GM21360 (cell line): ENCODE measurements around the gene NDUFB10.
"Not testable (repeated sequence)": the region's sequence is repeated elsewhere in the genome, so short reads cannot be mapped to it uniquely, and the experiment has no call there.

Source experiments
- ATAC-seq: cut with Tn5 transposase; IDR thresholded peaks from one replicate; pipeline ENCODE4 v1.9.1; 2021; ENCODE audit warnings: mild to moderate bottlenecking, moderate library complexity; ENCODE audit not compliant: unreplicated experiment

NDUFB10 gene

DNA sequence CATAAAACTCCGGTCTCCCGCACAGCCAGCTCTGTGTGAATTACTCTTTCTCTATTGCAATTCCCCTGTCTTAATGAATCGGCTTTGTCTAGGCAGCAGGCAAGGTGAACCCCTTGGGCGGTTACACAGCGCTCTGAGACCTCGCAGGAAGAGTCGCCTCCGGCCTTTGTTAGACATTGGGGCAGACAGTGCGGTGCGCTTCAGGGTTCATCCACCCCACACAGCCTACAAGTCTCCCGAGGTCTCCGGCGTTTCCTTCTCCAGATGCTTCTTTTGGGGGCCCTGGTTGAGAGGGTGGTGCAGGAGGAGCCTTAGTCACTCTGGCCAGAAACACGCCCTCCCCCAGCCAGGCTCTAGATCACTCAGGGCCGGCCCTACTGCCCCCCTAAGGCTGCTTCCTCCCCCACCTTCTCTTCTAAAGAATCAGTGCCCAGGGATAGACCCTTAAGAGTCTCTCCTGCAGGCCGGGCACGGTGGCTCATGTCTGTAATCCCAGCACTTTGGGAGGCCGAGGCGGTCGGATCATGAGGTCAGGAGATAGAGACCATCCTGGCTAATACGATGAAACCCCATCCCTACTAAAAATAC is 14.6 kb upstream of the NDUFB10 start:
- ATAC-seq: no peak

DNA sequence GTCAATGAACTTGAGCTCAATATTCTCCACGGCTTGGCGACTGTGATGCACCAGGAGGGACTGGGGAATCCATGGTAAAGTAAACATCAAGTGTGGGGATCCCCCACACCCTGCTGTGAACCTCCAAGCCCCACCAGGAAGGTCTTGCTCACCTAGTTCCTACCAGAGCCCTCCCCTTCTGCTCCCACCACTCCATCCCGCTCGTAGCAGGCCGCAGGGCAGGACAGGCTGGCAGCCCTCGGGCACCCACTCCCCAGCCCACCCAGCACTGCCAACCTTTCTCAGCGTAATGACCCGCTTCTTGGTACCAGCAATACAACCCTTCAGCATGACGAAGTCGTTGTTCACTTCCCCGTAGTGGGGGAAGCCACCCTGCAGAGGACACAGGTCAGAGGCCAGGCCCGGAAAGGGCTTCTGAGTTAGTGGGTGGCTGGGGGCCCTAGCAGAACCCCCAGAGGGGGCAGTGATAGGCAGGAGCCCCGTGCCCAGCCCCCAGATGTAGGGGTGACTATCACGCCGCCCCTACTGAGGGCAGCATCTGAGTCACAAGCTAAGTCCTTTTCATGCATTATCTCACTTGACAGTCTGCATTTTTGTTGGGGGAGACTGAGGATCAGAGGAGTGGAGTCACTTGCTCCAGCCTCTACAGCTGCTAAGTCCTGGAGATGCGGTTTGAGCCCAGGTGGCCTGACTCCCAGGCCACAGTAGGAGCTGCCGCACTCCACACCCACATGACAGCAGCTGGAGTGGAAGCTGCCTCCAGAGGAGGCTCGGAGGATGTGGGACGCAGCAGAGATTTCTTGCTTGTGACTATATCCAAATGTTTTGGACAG is 13.6 kb upstream of the NDUFB10 start:
- ATAC-seq: no peak

DNA sequence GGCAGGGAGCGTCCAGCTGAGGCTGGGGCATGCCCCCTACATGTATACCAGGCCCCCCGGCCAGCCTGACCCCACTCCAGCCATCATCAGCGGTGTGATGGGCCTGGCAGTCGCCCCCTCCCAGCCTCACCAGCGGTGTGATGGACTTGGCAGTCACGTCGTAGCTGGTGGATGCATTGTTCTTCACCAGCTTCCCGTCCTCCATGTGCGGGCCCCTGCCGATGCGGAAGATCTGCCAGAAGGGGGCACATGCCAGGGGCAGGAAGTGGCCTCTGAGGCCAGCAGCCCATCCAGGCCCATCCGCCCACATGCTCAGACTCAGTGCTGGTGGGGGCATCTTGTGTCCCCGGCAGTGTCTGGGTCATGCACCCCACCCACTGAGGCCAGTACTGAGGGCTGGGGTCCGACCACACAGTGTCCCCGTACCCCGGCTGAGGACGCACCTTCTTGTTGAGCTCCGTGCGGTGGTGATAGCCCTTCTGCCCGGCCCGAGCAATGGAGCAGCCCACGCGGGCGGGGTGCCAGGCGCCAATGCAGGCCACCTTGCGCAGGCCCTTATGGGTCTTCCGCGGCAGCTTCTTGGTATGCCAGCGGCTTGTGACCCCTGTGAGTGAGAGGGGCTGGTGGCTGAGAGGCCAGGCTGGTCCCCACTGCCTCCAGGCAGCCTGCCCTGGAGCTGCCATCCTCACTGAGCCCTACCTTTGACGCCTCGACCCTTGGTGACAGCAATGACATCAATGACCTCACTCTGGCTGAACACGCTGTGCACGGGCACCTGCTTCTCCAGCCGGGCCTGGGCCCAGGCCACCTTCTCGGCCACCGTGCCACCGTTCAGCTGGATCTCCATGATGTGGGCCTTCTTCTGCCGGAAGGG is 12.6 kb upstream of the NDUFB10 start:
- ATAC-seq: no peak

DNA sequence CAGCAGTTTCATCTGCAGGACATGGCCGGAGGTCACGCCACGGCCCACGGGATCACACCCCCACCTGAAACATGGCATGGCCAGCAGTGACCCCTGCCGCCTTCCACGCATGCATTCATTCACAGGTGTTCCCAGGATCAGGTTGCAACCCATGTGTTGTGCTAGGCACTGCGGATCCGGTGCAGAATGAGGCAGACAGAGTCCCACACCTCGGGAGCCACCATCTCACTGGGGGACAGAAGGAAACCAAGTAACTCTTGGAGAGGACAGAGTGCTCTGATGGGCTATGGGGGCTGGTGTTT is 12.0 kb upstream of the NDUFB10 start:
- no peak for ATAC-seq

- ATAC-seq: no peak
Measured at GRCh38 chr16:1949507-1949906, 9.8 kb upstream of the NDUFB10 start.

GRCh38 chr16:1950047-1950446 is 9.3 kb upstream of the NDUFB10 start:
- ATAC-seq: no peak

DNA sequence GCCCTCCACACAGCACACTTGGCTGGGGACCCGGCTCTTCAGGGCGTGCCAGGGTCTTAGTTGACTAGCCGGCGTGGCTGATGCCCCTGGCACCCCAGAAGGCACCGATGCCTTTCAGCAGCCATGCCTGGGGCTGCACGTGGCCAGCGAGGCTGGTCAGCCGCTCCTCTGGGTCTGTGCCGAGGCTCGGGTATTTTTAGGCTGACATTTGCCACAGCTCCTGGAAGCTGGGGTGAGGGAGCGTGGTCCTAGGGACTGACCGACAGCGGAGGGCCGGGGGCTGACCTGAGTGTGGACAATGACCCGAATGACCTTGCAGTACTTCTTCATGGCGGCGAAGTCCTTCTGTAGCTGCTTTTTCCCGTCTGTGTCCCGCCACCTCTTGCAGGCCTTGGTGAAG is 8.8 kb upstream of the NDUFB10 start:
- ATAC-seq: no peak

GRCh38 chr16:1953734-1954133 is 5.6 kb upstream of the NDUFB10 start:
- ATAC-seq: no peak

DNA sequence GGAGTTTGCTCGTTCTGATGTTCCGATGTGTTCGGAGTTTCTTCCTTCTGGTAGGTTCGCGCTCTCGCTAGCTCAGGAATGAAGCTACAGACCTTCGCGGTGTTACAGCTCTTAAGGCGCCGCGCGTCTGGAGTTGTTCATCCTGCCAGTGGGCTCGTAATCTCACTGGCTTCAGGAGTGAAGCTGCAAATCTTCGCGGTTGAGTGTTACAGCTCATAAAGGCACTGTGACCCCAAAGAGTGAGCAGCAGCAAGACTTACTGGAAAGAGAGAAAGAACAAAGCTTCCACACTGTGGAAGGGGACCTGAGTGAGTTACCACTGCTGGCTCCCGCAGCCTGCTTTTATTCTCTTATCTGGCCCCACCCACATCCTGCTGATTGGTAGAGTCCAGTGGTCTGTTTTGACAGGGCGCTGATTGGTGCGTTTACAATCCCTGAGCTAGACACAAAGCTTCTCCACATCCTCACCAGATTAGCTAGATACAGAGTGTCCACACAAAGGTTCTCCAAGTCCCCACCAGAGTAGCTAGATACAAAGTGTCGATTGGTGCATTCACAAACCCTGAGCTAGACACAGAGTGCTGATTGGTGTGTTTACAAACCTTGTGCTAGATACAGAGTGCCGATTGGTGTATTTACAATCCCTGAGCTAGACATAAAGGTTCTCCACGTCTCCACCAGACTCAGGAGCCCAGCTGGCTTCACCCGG is 1.8 kb upstream of the NDUFB10 start:
- not testable (repeated sequence) for ATAC-seq

DNA sequence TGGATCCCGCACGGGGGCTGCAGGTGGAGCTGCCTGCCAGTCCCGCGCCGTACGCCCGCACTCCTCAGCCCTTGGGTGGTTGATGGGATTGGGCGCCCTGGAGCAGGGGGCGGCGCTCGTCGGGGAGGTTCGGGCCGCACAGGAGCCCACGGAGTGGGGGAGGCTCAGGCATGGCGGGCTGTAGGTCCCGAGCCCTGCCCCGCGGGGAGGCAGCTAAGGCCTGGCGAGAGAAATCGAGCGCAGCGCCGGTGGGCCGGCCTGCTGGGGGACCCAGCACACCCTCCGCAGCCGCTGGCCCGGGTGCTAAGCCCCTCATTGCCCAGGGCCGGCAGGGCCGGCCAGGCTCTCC is 1.2 kb upstream of the NDUFB10 start:
- not testable (repeated sequence) for ATAC-seq

DNA sequence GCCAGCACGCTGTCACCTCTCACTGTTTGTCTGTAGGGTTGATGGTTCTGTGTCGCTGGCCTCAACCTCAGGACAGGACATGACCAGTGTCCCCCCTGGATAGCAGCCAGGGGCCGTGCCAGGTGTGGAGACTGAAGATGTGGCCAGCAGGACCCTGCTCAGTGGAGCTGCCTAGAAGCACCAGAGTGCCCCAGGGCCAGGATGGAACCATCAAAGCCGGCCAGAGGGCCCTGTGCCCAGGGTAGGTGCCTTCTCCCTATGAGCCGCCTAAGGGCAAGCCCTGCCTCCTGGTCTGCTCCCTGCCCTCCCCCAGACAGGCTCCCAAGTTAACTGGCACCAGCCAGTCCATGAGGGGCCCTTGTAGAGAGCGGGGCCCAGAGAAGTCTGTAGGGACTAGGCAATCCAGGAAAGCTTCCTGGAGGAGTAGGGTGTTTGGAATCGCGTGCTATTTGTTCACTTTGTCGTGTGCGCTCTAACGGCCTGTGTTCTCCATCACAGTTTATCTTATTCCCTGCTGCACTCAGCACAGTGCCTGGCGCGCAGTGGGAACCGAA is 546 bp upstream of the NDUFB10 start:
- no peak for ATAC-seq

DNA sequence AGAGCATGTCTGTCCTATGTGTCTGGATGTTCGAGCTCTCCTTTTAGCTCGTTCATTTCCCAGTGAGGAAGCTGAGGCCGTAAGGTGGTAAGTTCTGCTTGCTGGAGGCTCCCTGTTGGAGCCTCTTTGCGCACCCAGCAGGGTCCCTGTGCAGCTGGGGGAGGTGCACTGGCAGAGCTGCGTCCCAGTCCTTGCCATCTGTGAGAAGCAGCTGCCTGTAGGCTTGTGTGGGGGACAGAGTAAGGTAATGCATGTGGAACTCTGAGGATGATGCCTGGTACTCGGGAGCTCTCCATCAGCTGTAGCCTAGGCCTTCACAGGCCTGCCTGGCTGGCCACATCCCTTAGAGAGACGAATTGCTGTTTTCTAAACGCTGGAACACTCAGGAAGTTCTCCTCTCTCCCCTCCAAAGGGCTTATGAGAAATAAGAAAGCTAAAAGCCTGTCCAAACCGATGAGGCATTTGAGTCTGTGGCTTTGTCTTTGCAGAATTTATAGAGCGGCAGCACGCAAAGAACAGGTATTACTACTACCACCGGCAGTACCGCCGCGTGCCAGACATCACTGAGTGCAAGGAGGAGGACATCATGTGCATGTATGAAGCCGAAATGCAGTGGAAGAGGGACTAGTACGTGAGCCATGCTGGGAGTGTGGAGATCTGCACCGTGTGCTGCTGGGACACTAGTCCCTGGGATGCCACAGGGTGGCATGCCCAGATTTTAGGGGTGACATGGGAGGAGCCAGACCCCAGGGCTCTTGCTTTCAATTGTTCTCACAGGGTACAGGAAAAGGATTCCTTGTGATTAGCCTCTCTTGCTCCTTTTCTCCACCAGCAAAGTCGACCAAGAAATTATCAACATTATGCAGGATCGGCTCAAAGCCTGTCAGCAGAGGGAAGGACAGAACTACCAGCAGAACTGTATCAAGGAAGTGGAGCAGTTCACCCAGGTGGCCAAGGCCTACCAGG is 1.6 kb downstream of the NDUFB10 start:
- ATAC-seq: no peak

GRCh38 chr16:1961651-1962067 is 2.3 kb downstream of the NDUFB10 start:
- no peak for ATAC-seq

- not testable (repeated sequence) for ATAC-seq
Measured at GRCh38 chr16:1962161-1963153, 3.1 kb downstream of the NDUFB10 start.

- no peak for ATAC-seq
Measured at GRCh38 chr16:1963806-1964505, 4.6 kb downstream of the NDUFB10 start.

- peak; percentile 73 for ATAC-seq
Measured at GRCh38 chr16:1964506-1965395, 5.4 kb downstream of the NDUFB10 start, which contains the start of gene RPS2. Gene RPS2 (minus strand): TSS chr16:1964826. CDS start chr16:1964625, 201 bp downstream.
